GM23338 (cell line): ENCODE measurements around the gene SPI1.

ENCODE experiments used
- CREB1 ChIP-seq: fragments of 250-450 bp; sonication (Bioruptor Pico); IDR thresholded peaks from 2 replicates; pipeline ENCODE4 v1.5.0; 2020; ENCODE audit warnings: low read depth, mild to moderate bottlenecking, moderate library complexity
- EZH2 ChIP-seq: fragments of 200-600 bp; sonication (generic); IDR thresholded peaks from one replicate; pipeline ENCODE4 v1.8.0; 2017; ENCODE audit warnings: antibody characterized with exemption, mild to moderate bottlenecking, low read depth; ENCODE audit not compliant: unreplicated experiment
- EZH2phosphoT487 ChIP-seq: fragments of 200-600 bp; sonication (generic); IDR thresholded peaks from one replicate; pipeline ENCODE4 v1.8.1; 2018; ENCODE audit warnings: antibody characterized with exemption; ENCODE audit not compliant: unreplicated experiment
- JUNB ChIP-seq: IDR thresholded peaks from one replicate; pipeline ENCODE4 v1.6.1; 2016; ENCODE audit warnings: antibody characterized with exemption; ENCODE audit not compliant: unreplicated experiment
- NANOG ChIP-seq: IDR thresholded peaks from 2 replicates; pipeline ENCODE4 v1.6.1; 2016; ENCODE audit warnings: antibody characterized with exemption, borderline replicate concordance
- POLR2AphosphoS5 ChIP-seq: IDR thresholded peaks from 2 replicates; pipeline ENCODE4 v1.6.1; 2016; ENCODE audit warnings: antibody characterized with exemption, low read depth
- TF ChIP-seq, protein P1 (sequence below), 2 experiments: fragments of 200-600 bp in 1 of 2; sonication (generic) in 1 of 2; conservative IDR thresholded peaks; 2 replicates each; pipeline versions ENCODE4 v1.5.1 to v1.6.1; 2016 to 2017; ENCODE audit warnings: antibody characterized with exemption in 2 of 2, low read depth in 2 of 2, mild to moderate bottlenecking in 2 of 2, moderate library complexity in 1 of 2
- TF ChIP-seq, protein P2 (sequence below): IDR thresholded peaks from 2 replicates; pipeline ENCODE4 v1.6.1; 2016; ENCODE audit warnings: antibody characterized with exemption
- TF ChIP-seq, protein P3 (sequence below): IDR thresholded peaks from one replicate; pipeline ENCODE4 v1.6.1; 2018; ENCODE audit warnings: antibody characterized with exemption; ENCODE audit not compliant: unreplicated experiment

DNA sequence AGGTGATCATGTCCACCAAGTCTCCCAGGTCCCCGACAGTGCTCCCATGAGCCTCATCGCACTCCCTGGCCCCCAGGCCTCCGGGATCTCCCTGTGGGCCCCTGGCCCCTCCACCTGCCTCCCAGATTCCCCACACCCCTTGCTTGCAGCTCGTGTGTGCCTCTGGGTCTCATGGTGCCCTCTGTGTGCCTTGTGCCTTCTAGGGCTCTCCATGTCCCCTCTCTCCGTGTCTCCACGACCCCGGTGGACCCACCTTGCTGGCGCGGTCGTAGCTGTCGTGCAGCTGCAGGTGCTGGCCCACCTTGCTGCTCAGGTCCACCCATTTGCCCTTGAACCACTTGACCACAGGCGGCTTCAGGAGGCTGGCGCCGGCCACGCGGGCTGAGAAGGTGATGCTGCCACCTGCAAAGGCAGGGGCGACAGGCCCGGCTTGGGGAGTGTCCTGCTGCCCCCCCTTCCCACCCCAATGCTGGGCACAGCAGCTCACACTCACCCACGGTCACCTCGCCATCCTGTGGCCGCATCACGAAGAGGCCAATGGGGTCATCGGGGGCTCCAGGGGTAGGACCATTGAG is 28.7 kb downstream of the SPI1 start:
- no peak for TF ChIP-seq EZH2phosphoT487
- TF ChIP-seq, protein P1, sequence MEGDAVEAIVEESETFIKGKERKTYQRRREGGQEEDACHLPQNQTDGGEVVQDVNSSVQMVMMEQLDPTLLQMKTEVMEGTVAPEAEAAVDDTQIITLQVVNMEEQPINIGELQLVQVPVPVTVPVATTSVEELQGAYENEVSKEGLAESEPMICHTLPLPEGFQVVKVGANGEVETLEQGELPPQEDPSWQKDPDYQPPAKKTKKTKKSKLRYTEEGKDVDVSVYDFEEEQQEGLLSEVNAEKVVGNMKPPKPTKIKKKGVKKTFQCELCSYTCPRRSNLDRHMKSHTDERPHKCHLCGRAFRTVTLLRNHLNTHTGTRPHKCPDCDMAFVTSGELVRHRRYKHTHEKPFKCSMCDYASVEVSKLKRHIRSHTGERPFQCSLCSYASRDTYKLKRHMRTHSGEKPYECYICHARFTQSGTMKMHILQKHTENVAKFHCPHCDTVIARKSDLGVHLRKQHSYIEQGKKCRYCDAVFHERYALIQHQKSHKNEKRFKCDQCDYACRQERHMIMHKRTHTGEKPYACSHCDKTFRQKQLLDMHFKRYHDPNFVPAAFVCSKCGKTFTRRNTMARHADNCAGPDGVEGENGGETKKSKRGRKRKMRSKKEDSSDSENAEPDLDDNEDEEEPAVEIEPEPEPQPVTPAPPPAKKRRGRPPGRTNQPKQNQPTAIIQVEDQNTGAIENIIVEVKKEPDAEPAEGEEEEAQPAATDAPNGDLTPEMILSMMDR (conservative IDR thresholded peaks at IDR 0.05; ENCODE audit: low read depth in 2 of 2): no peak
- TF ChIP-seq JUNB: no peak
- TF ChIP-seq CREB1 (CRISPR knock-in tag): no peak
- no peak for TF ChIP-seq POLR2AphosphoS5
- no peak for TF ChIP-seq EZH2
- TF ChIP-seq, protein P2, sequence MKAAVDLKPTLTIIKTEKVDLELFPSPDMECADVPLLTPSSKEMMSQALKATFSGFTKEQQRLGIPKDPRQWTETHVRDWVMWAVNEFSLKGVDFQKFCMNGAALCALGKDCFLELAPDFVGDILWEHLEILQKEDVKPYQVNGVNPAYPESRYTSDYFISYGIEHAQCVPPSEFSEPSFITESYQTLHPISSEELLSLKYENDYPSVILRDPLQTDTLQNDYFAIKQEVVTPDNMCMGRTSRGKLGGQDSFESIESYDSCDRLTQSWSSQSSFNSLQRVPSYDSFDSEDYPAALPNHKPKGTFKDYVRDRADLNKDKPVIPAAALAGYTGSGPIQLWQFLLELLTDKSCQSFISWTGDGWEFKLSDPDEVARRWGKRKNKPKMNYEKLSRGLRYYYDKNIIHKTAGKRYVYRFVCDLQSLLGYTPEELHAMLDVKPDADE: no peak
- TF ChIP-seq, protein P3, sequence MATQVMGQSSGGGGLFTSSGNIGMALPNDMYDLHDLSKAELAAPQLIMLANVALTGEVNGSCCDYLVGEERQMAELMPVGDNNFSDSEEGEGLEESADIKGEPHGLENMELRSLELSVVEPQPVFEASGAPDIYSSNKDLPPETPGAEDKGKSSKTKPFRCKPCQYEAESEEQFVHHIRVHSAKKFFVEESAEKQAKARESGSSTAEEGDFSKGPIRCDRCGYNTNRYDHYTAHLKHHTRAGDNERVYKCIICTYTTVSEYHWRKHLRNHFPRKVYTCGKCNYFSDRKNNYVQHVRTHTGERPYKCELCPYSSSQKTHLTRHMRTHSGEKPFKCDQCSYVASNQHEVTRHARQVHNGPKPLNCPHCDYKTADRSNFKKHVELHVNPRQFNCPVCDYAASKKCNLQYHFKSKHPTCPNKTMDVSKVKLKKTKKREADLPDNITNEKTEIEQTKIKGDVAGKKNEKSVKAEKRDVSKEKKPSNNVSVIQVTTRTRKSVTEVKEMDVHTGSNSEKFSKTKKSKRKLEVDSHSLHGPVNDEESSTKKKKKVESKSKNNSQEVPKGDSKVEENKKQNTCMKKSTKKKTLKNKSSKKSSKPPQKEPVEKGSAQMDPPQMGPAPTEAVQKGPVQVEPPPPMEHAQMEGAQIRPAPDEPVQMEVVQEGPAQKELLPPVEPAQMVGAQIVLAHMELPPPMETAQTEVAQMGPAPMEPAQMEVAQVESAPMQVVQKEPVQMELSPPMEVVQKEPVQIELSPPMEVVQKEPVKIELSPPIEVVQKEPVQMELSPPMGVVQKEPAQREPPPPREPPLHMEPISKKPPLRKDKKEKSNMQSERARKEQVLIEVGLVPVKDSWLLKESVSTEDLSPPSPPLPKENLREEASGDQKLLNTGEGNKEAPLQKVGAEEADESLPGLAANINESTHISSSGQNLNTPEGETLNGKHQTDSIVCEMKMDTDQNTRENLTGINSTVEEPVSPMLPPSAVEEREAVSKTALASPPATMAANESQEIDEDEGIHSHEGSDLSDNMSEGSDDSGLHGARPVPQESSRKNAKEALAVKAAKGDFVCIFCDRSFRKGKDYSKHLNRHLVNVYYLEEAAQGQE: no peak
- no peak for TF ChIP-seq NANOG
